DMS153 (cell line): ENCODE data around the gene WDR62.
"Not testable (repeated sequence)": the region's sequence is repeated elsewhere in the genome, so short reads cannot be mapped to it uniquely, and the experiment has no call there.

Experiments
- DNase-seq: peaks from one replicate; lab custom pipeline; 2025; lab: John Stamatoyannopoulos, UW

WDR62 gene

DNA sequence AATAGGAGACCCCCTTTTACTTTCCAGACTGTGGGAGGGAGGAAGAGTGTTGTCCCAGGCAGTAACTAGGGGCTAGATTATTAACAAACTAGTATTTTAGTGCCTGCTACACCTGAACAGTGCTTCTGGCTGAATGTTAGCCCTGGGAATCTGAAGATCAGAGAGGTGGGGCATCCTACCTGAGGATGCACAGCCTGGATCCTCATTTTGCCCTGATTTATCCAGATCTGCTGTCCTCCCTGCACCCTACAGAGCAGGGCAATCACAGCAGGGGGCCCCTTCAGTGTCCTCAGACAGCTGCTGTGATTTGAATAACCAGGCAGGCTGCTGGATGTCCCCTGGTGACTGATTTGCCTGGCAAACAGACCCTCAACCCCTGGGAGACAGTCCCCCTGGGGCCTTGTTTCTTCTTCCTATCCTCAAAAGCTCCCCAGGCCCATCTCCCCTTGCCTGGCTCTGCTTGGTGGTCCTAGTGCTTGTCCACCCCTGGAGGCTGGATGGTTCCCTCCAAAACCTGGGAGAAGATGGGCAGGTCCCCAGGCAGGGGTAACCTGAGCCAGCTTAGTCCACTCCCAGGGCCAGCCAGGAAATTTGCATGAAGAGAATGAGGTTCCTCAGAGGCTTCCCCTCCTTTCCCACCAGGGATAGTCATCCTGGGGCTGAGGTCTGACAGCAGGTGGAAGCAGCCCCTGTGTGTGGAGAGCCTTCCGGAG is 55.9 kb downstream of the WDR62 start, which contains the start of gene OVOL3:
Gene OVOL3, plus strand, starts transcription at position 657 of the 713 bp plus-strand sequence. CDS start 60 bp downstream, outside the sequence.
- DNase-seq = no peak

DNA sequence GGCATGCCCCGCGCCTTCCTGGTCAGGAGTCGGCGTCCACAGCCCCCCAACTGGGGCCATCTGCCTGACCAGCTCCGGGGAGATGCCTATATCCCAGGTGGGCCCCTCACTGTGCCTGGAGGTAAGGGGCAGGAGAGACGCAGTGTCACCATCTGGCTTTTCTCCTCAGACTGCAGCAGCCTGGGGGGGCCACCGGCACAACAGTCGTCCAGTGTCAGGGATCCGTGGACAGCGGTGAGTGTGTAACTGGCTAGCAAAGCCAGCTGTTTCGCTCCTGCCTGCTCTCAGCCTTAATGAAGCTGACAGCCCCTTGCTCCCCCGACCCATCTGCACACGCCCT is 56.5 kb downstream of the WDR62 start:
- no peak for DNase-seq

GRCh38 chr19:36112678-36113077 is 58.0 kb downstream of the WDR62 start:
- no peak for DNase-seq

GRCh38 chr19:36113425-36113824 is 58.7 kb downstream of the WDR62 start:
- DNase-seq = no peak

- no peak for DNase-seq
These were observed 59.4 kb downstream of the WDR62 start for GRCh38 chr19:36113894-36114720.

DNA sequence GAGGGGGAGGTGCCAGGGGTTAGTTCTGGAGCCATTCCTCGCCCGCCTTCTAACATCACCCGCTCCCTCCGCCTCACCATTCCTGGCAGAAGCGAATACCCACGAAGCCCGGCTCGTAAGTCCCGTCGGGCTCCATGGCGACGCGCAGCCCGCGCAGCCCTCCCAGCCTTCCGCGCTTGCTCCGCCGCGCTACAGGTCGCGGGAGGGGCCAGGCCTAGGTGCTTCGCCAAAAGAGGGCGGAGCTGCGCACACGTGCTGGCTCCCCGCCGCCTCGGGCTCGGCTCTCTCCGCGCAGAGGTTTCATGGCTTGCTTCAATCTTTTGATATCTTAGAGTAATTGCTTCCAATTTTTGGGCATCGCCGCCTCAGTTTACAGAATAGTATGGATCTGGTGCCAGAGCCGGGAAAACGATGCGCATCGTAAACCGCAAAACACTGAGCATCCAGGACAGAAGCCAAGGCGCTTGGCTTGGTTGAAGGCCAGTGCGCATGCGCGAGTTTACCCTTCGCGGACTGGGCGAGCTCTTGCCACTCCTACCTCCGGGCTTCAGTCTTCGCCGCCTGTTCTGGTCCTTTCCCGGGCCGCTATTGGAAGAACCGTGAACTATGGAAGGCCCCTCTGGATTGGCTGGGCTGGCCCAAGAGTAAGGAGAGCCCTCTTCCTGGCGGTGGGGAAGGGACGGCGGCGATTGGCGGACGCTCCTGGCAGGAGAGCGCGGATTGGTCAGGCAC is 60.2 kb downstream of the WDR62 start, which contains the start of gene POLR2I:
Gene POLR2I, minus strand, starts transcription at position 155 of the 732 bp plus-strand sequence. Its CDS starts 19 bp downstream, at position 136.
- peak; percentile 99 for DNase-seq

GRCh38 chr19:36115453-36116343 is 61.0 kb downstream of the WDR62 start, which contains the start of gene TBCB:
Gene TBCB, plus strand, starts transcription at chr19:36115468. Its CDS starts 93 bp downstream, at chr19:36115561.
- DNase-seq = no peak

- DNase-seq = no peak
These were observed 61.6 kb downstream of the WDR62 start for GRCh38 chr19:36116344-36116637.

DNA sequence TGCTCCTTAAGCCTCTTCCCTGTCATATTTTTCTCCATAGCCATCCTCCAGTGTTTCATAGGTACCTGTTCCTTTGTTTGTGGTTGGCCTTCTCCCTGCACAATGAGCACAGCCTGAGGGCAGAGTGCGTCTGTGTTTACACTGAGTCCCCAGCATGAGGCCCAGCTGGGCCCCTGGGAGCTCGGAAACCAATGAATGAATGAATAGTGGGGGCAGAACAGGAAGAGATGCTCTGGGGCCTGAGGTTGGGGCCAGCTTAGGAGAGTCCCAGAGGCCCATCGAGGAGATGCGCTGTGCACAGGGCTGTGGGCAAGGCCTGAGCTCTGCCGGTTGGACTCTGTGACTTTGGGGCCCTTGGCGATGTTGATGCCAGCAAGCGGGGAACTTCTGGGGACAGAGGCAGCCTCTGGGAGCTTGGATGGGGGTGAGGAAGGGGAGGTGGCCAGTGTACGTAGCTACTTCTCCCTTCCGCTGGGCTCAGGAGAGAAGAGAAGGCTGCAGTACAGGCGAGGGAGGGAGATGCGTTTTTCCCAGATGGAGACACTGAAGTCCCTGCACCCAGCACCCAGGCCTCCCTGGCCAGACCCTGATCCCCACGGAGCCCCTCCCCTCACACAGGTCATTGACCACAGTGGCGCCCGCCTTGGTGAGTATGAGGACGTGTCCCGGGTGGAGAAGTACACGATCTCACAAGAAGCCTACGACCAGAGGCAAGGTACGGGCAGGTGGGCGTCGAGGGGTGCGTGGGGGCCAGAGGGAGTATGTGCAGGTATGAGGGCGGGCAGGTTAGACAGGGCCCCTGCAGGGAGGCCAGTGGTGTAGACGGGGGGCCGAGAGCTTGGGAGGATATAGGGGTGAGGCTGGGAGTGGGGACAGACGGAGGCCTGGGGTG is 65.6 kb downstream of the WDR62 start:
- peak; percentile 6 for DNase-seq

DNA sequence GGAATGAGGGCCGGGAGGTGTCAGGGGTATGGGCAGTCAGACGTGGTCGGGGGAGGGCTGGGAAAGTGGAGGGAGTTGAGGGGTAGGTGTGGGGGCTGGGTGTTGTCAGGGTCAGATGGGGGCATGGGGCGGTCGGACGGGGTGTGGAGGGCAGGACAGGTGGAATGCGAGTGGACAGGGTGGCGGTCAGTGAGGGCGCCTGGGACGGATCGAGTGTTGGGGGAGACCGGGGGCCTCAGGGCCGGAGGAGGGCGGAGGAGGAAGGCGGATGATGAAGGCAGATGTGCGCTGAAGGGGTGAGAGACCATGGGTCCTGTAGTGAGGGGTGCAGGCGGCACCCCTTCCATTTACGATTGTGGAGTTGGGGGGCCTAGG is 66.3 kb downstream of the WDR62 start:
- no peak for DNase-seq

- no peak for DNase-seq
These were observed 66.9 kb downstream of the WDR62 start for GRCh38 chr19:36121486-36122124.

GRCh38 chr19:36125557-36125956 is 70.9 kb downstream of the WDR62 start:
- no peak for DNase-seq

GRCh38 chr19:36128392-36128736 is 73.7 kb downstream of the WDR62 start:
- DNase-seq = no peak

DNA sequence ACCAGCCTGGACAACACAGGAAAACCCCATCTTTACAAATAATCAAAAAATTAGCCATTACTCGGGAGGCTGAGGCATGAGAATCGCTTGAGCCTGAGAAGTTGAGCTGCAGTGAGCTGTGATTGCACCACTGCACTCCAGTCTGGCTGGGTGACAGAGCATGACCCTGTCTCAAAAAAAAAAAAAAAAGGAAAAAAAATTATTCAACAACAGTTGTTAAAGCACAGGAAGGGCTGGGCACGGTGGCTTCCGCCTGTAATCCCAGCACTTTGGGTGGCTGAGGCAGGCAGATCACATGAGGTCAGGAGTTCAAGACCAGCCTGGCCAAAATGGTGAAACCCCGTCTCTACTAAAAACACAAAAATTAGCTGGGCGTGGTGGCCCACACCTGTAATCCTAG is 76.5 kb downstream of the WDR62 start:
- not testable (repeated sequence) for DNase-seq

- not testable (repeated sequence) for DNase-seq
These were observed 80.2 kb downstream of the WDR62 start for GRCh38 chr19:36134867-36135266.

- peak; percentile 58 for DNase-seq
These were observed 82.4 kb downstream of the WDR62 start for GRCh38 chr19:36136964-36137686.

GRCh38 chr19:36139120-36139472 is 84.4 kb downstream of the WDR62 start:
- no peak for DNase-seq

DNA sequence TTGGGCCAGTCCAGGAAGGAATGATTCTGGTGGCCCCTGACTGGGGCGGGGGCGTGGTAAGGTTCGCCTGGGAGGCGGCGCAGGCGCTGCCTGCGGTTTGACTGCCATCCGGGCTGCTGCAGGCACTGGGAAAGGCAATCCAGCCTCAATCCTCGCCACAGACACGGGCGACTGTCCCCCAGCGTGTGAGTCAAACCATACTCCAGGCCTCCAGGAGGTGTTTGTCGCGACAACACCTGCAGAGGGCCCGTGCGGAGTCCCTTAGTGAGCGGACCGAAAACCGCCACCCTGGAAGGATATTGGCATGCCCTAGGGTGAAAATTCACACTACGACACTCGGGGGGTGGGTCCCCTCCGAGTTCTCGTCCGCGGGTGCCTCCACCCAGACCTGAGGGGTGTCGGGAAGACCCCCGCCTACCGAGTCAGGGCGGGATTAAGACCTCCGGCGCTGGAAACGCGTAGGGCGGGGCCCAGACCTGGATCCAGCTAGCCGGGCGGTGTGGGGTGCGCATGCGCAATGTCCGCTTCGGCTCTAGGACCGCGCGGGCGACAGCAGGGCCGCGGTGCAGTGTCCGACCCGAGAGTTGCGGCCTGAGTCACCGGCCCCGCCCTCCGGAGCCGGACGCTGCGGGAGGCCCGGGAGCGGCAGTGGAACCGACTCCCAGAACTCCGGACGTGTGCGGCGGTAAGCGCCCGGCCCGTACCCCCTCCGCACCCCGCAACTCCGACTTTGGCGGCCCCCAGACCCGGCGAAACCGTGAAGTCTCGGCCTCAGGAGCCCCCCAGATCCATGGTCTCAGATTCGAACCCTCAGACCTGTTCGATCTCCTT is 85.0 kb downstream of the WDR62 start, which contains the start of gene CAPNS1:
Gene CAPNS1, plus strand, starts transcription at position 594 of the 831 bp plus-strand sequence. CDS start 946 bp downstream, outside the sequence.
- peak; percentile 87 for DNase-seq
